Measurements from ENCODE around the gene NT5C3B. TPM values are rescaled to one million over a fixed set of nuclear protein-coding genes. Genes with fewer than 3 reads are reported as not detected.

NT5C3B gene
- total RNA-seq, 4 donors from 2014 or later, result 17.7 to 35.1 (median 25.9) TPM

DNA sequence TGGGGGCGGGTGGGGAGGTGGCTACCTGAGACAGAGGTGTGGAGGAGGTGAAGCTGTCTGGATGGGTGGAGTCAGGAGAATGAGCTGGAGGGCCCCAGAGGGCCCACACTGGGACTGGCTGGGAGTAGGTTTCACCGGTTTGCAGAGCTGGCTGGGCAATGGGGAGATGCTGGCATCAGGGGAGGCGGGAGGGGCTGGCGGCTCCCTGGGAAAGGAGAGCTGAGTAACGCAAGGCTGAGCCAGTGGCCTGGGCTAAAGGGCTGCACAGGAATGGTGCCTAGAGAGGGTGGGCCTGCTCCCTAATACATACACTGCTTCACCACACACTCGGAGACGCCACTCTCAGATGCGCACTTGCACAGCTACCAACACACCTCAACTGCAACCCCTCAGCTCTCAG, 36.7 kb downstream of the NT5C3B start:
- WGBS, 2 donors, result 50 to 67% methylated on average over 8 of the region's 8 CpGs
- intact Hi-C loops (cut with DNase I; ENCODE audit: low total_unique reads), result no loop called here
- no peak for DNase-seq (ENCODE audit: low spot score in 2 of 2)
- TF ChIP-seq, protein P1, sequence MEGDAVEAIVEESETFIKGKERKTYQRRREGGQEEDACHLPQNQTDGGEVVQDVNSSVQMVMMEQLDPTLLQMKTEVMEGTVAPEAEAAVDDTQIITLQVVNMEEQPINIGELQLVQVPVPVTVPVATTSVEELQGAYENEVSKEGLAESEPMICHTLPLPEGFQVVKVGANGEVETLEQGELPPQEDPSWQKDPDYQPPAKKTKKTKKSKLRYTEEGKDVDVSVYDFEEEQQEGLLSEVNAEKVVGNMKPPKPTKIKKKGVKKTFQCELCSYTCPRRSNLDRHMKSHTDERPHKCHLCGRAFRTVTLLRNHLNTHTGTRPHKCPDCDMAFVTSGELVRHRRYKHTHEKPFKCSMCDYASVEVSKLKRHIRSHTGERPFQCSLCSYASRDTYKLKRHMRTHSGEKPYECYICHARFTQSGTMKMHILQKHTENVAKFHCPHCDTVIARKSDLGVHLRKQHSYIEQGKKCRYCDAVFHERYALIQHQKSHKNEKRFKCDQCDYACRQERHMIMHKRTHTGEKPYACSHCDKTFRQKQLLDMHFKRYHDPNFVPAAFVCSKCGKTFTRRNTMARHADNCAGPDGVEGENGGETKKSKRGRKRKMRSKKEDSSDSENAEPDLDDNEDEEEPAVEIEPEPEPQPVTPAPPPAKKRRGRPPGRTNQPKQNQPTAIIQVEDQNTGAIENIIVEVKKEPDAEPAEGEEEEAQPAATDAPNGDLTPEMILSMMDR (IDR thresholded peaks at IDR 0.05), result no peak
- TF ChIP-seq POLR2A (IDR thresholded peaks at IDR 0.05), result no peak
- H3K4me3 ChIP-seq (ENCODE audit: low read depth, poor library complexity, severe bottlenecking), result no peak overlapping the region

DNA sequence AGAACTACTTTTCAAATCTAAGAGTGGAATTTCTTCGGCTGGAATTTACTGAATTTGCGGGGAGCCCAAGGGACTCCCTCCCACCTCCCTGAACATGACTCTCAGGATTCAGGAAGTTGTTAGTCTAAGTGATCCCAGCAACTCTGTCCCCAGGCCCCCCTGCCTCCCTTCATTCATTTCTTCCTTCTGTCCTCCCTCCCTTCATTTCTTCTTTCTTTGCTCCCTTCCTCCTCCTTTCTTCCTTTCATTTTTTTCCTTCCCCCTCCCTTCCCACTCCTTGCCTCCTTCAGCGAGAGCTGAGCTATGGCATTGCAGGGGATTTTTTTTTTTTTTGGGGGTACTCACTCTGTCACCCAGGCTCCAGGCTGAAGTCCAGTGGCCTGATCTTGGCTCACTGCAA, 38.7 kb downstream of the NT5C3B start:
- DNase-seq (ENCODE audit: low spot score in 2 of 2), result no peak
- 85 to 90% methylated on average over 3 of the region's 3 CpGs for WGBS, 2 donors

DNA sequence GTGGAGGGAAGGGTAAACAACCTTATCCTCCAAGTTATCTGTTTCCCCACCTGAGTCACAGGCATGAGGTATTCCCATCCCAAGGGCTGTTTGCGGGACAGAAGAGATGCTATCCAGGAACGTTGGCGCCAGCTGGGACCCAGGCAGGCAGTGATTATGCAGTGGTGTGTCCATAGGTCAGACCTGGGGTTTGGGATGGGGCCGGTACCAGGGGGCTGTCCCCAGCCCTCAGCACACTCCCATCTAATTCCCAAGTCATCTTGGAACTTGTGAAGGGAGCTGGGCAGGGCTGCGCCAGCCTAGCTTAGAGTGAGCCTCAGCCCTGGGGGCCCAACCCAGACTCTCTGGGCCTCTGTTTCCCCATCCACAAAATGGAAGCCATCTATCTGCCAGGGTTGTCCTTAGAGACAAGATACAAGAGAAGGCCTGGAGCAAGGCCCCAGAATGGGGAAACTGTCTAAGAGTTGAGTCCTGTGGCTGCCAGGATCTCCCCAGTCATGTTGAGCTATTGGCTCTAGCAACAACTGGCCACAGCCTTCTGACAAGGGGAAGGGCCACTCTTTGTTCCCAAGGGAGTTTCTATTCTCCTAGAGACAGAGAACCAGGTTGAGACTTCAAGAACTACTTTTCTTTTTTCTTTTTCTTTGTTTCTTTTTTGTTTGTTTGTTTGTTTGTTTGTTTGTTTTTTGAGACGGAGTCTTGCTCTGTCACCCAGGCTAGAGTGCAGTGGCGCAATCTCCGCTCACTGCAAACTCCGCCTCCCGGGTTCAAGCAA, 39.7 kb downstream of the NT5C3B start:
- intact Hi-C loops (cut with DNase I; ENCODE audit: low total_unique reads), result no loop called here
- TF ChIP-seq POLR2A (IDR thresholded peaks at IDR 0.05), result no peak
- TF ChIP-seq, protein P1 (IDR thresholded peaks at IDR 0.05), result no peak
- DNase-seq (ENCODE audit: low spot score in 2 of 2), result no peak
- WGBS, 2 donors, result 81 to 92% methylated on average over 10 of the region's 10 CpGs
- no peak overlapping the region for H3K4me3 ChIP-seq (ENCODE audit: low read depth, poor library complexity, severe bottlenecking)

More for the DNA sequence above, 38.7 kb downstream of the NT5C3B start:
- TF ChIP-seq POLR2A (IDR thresholded peaks at IDR 0.05), result no peak
- TF ChIP-seq, protein P1 (IDR thresholded peaks at IDR 0.05), result no peak
- no peak overlapping the region for H3K4me3 ChIP-seq (ENCODE audit: low read depth, poor library complexity, severe bottlenecking)
- intact Hi-C loops (cut with DNase I; ENCODE audit: low total_unique reads), result no loop called here

DNA sequence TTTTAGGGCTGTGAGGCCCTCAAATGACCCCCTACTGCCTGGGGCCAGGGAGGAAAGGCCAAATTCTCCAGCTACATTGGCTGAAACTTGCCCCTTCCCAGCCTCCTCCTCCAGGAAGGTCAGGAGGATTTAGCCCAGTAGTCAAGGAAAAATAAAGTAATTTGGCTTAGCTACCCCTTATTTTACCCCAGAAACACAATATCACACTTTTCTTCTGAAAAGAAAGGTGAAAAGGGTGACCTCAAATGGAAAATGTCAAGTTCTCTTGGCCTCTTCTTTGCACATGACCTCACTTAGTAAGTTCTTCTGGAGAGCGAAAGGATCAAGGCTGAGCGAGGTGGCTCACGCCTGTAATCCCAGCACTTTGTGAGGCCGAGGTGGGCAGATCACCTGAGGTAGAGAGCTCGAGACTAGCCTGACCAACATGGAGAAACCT, 41.5 kb downstream of the NT5C3B start:
- DNase-seq (ENCODE audit: low spot score in 2 of 2), result no peak

DNA sequence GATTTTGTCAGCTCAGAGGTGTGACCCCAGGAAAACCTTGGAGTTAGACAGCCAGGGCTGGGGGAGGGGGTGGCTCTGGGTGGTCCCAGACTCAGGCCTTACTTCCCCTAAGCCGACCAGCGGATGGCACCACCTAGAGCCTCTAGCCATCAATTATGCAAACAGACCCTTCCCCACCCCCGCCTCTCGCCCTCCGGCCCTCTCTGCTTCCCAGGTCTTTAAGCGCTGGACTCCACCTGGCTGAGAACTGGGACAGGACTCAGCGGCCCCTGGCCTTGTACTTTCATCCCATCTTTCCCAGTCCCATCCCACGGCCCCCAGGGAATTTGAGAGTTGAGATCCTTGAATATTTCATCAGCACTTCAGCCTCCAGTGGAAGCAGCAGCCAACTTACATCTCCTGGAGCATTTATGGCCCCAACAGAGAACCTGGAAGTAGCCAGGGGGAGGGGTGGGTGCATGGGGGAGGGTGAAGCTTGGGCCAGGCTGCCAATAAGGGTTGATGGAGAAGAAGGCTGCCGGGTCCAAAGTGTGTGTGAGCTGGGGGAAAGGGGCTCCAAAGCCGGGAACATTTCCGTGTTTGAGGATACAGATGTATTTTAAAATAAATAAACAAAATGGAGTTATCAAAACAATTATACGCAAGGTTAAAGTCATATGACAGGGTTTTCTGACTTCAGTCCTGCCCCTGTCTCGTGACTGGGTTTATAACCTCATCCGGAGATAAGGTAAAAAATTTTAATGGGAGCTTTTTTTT, 42.1 kb downstream of the NT5C3B start:
- TF ChIP-seq POLR2A (IDR thresholded peaks at IDR 0.05), result no peak
- TF ChIP-seq, protein P1 (IDR thresholded peaks at IDR 0.05), result no peak
- intact Hi-C loops (cut with DNase I; ENCODE audit: low total_unique reads), result no loop called here
- 40 to 59% methylated on average over 14 of the region's 14 CpGs for WGBS, 2 donors
- H3K4me3 ChIP-seq (ENCODE audit: low read depth, poor library complexity, severe bottlenecking), result no peak overlapping the region
- no peak for DNase-seq (ENCODE audit: low spot score in 2 of 2)

More for the DNA sequence above, 41.5 kb downstream of the NT5C3B start:
- WGBS, 2 donors, result 92 to 93% methylated on average over 5 of the region's 5 CpGs
- intact Hi-C loops (cut with DNase I; ENCODE audit: low total_unique reads), result no loop called here
- TF ChIP-seq, protein P1 (IDR thresholded peaks at IDR 0.05), result no peak
- TF ChIP-seq POLR2A (IDR thresholded peaks at IDR 0.05), result no peak
- no peak overlapping the region for H3K4me3 ChIP-seq (ENCODE audit: low read depth, poor library complexity, severe bottlenecking)

Data from lower leg skin (tissue), 4 donors.